HG02588 (cell line): ENCODE measurements around the gene BAD.
"Not testable (repeated sequence)": the region's sequence is repeated elsewhere in the genome, so short reads cannot be mapped to it uniquely, and the experiment has no call there.

ENCODE experiments used
- ATAC-seq: cut with Tn5 transposase; IDR thresholded peaks from one replicate; pipeline ENCODE4 v1.9.1; 2021; ENCODE audit warnings: mild to moderate bottlenecking, moderate library complexity; ENCODE audit not compliant: unreplicated experiment

BAD gene

GRCh38 chr11:64315667-64316526, 31.4 kb upstream of the BAD start:
- not testable (repeated sequence) for ATAC-seq

- ATAC-seq, result no peak
Observed at GRCh38 chr11:64314805-64315561, 30.5 kb upstream of the BAD start.

GRCh38 chr11:64314146-64314804, 29.8 kb upstream of the BAD start:
- no peak for ATAC-seq

GRCh38 chr11:64313491-64314145, 29.2 kb upstream of the BAD start:
- ATAC-seq, result no peak

GRCh38 chr11:64312947-64313346, 28.5 kb upstream of the BAD start:
- no peak for ATAC-seq

GRCh38 chr11:64307795-64308194, 23.3 kb upstream of the BAD start:
- ATAC-seq, result not testable (repeated sequence)

- ATAC-seq, result no peak
Observed at GRCh38 chr11:64306876-64307622, 22.6 kb upstream of the BAD start.

GRCh38 chr11:64306563-64306875, 22.1 kb upstream of the BAD start:
- ATAC-seq, result no peak

- ATAC-seq, result peak; percentile 30
Observed at GRCh38 chr11:64305691-64306562, 21.5 kb upstream of the BAD start.

GRCh38 chr11:64305075-64305690, 20.7 kb upstream of the BAD start, which contains the start of gene ESRRA:
Gene ESRRA, plus strand, starts transcription at chr11:64305524. Its CDS starts 1,656 bp downstream, at chr11:64307180.
- peak; percentile 59 for ATAC-seq

GRCh38 chr11:64304316-64305072, 20.0 kb upstream of the BAD start:
- ATAC-seq, result peak; percentile 30

- ATAC-seq, result no peak
Observed at GRCh38 chr11:64304032-64304315, 19.5 kb upstream of the BAD start.

GRCh38 chr11:64303109-64304031, 18.9 kb upstream of the BAD start:
- ATAC-seq, result no peak

GRCh38 chr11:64299847-64300648, 15.6 kb upstream of the BAD start, which contains the start of gene CATSPERZ:
Gene CATSPERZ, plus strand, starts transcription at chr11:64300358. Its CDS starts 53 bp downstream, at chr11:64300411.
- no peak for ATAC-seq

GRCh38 chr11:64298966-64299846, 14.7 kb upstream of the BAD start:
- ATAC-seq, result no peak
